HT1080 (cell line): ENCODE measurements around the gene HS6ST1. TPM values are rescaled to one million over a fixed set of nuclear protein-coding genes. Genes with fewer than 3 reads are reported as not detected.

ENCODE experiments used
- DNase-seq: peaks from one replicate; pipeline ENCODE4 v3.0.0-alpha.2; 2015; ENCODE audit warnings: low read depth
- total RNA-seq: library from RNA; depleted of rRNA; stranded (reverse); fragments of >200 nt; shearing (Covaris generic); gene quantifications from 2 replicates; pipeline ENCODE4 v1.2.3, GENCODE V29; 2014

Gene HS6ST1
- total RNA-seq, 1 experiment from 2014 or later, result 26.7 TPM

GRCh38 chr2:128348701-128349100 is 30.0 kb upstream of the HS6ST1 start:
- DNase-seq, result no peak

DNA sequence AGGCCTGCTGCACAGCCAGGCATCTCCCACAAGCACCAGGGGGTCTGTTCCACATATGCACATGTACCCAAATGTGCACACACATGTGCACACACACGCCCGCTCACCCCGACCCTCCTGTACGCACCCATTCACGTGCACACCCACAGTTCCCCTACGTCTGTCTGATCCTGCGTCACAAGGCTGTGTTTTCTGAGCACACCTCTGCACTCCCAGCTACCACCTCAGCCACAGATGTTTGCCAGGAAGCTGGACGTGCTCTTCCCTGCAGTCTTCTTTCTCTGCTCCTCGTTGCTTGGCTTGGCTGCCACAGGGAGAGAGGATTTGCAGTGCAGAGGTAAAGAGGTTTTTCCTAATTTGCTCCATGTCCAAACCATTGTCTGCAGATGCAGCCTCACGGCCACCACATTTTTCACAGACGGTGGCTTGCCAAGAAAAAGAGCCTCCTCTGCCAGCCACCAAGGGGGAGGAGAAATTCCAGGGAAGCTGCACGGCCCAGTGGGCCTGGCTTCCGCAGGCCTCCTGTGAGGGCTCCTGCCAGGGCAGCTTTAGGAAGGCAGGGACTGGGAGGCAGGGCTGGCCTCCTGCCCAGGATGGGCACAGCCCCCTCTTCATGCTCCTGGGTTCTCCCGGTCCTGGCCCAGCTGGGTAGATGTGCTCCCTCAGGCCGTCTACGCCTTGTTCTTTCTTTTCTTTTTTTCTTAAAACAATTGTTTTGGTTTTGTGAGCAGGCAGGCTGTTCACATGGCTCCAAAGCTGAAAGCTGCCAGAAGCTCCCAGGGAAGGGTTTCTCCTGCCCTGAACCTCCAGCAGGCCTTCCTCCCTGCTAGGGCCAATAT is 29.3 kb upstream of the HS6ST1 start:
- DNase-seq, result no peak

GRCh38 chr2:128347171-128347558 is 28.5 kb upstream of the HS6ST1 start:
- no peak for DNase-seq

GRCh38 chr2:128346291-128347170 is 27.9 kb upstream of the HS6ST1 start:
- DNase-seq, result no peak

- DNase-seq, result no peak
These were observed 26.9 kb upstream of the HS6ST1 start for GRCh38 chr2:128345436-128346165.

DNA sequence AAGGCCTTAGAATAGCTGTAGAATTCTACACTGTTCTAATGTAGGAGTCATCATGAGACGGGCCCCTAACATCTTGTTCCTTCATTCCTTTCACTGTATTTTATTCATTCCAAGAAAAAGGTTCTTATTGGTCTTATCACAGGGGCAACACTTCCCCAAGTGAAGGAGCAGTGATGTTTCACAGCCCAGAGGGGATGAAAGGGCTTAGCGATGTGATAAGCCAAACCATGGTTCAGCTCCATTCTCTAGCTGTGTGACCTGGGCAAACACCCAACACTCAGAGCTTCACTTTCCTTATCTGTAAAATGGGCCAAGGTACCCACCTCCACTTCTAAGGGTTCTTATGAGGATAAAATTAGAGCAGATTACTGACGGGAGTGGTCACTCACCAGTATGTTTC is 25.4 kb upstream of the HS6ST1 start:
- no peak for DNase-seq

- no peak for DNase-seq
These were observed 24.8 kb upstream of the HS6ST1 start for GRCh38 chr2:128343459-128343858.

GRCh38 chr2:128342550-128342949 is 23.9 kb upstream of the HS6ST1 start:
- DNase-seq, result no peak

DNA sequence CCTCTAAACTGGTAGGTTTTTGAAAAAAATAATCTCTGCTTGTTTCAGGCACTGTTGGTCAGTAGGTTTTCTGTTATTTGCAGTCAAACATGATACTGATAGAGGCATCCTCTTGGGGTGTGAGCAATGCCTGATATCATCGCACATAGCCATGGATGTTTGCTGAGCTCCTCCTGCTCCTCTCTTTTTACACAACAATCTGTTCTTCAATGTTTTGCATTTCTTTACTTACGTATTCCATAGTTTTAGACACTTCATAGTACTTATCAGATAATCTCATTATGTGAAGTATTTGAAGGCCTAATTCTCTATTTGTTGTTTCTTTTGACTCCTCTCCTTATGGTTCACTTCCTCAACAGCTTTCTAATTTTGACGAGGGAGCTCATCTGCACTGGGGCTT is 23.0 kb upstream of the HS6ST1 start:
- no peak for DNase-seq

- no peak for DNase-seq
These were observed 13.5 kb upstream of the HS6ST1 start for GRCh38 chr2:128332091-128332634.

DNA sequence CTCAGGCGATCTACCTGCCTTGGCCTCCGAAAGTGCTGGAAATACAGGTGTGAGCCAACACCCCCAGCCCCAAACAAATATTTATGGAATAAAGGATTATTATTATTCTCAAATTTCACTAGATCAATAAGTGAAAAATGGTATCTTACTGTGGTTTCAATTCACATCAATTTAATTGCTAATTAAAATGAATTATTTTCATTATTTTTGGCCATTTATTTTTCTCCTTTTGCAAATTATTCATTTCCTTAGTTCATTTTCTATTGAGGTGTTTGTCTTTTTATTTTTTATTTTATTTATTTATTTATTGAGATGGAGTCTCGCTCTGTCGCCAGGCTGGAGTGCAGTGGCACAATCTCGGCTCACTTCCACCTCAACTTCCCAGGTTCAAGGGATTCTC is 11.9 kb upstream of the HS6ST1 start:
- DNase-seq, result no peak

DNA sequence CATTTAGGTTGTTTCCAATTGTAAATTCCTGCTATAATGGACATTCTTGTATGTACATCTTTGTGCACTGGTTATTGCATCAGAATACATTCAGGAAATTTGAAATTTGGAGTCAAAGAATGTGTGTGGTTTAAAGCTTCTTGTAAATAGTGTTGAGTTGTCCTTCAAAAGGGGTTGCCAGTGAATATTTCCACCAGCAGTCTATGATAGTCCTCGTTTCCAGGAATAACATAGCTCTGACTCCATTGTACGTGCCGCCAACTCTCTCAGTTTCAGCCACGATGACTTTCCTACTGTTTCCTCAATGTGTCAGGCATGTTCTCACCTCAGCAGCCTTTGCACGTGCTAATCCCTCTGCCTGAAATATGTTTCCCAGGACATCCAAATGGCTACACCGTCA is 10.9 kb upstream of the HS6ST1 start:
- no peak for DNase-seq

GRCh38 chr2:128327180-128327964 is 8.7 kb upstream of the HS6ST1 start:
- no peak for DNase-seq

- DNase-seq, result no peak
These were observed 7.7 kb upstream of the HS6ST1 start for GRCh38 chr2:128326346-128326745.

DNA sequence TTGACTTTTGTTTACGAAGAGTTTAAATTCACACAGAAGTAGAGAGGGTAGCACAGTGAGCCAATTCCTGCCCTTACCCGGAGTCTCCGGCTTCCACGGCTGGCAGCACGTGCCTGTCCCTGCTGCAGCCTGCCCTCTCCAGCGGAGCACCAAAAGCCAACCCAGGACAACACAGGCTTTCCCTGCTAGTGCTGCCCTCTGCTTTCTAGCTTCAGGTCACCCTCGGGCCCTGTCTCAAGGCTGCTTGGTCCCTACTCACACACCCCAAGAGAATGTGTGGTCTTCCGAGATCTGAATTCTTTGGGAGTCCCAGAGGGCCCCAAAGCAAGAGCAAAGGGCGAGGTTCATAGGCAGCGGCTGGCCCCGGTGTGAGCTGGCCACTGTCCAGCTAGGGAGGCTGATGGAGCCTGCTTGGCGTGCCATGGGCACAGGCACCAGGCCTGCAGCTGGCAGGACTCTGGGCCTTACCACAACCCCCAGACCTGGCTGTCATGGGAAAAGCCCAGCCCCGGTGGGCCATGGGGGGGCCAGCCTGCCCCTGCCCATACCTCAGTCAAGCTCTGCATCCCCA is 7.0 kb upstream of the HS6ST1 start:
- no peak for DNase-seq

DNA sequence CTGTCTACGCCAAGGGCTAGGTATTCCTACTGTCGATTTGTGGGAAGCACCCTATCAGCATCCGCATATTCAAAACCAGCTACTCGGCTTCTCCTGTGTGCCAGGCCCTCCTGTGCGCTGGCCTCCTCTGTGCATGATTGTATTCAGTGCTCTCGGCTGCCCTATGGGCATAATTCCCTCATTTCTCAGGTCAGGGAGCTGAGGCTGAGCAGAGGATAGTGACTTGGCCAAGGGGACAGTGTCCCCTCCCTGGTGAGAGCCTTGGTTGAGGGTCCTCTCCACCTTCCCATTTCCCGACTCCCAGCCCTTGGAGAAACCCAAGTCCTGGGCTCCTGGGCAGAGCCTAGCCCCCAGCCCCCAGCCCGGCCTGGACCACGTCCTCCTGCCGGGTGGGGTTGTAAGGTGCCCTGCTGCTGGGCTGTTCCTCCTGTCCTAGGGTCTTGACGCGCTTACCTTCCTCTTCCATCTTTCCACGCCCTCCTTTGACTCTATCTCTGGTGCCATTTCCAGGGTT is 6.3 kb upstream of the HS6ST1 start:
- no peak for DNase-seq

- no peak for DNase-seq
These were observed 5.6 kb upstream of the HS6ST1 start for GRCh38 chr2:128324008-128324896.

DNA sequence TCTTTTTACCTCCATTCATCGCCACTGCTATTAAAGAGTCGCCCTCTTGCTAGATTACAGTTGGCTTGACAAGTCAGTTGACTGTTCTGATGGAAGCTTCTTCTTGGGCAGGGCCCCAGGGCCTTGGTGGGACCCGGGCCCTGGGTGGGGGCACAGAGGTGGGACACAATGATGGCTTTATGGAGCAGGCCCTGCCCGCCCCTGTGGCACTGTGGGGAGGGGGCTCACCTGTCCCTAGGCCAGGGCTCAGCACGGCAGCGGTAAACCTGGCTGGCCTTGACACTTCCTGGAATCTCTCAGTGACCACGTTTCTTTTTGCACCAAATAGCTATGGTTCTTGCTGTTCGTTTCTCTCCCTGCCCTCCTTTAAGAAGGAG is 4.9 kb upstream of the HS6ST1 start:
- no peak for DNase-seq
